Measurements from ENCODE around the gene MBD4. TPM values are rescaled to one million over a fixed set of nuclear protein-coding genes. Genes with fewer than 3 reads are reported as not detected.
"Not testable (repeated sequence)": the region's sequence is repeated elsewhere in the genome, so short reads cannot be mapped to it uniquely, and the experiment has no call there.

Gene MBD4
- total RNA-seq, 1 experiment from 2014 or later: 36.9 TPM

DNA sequence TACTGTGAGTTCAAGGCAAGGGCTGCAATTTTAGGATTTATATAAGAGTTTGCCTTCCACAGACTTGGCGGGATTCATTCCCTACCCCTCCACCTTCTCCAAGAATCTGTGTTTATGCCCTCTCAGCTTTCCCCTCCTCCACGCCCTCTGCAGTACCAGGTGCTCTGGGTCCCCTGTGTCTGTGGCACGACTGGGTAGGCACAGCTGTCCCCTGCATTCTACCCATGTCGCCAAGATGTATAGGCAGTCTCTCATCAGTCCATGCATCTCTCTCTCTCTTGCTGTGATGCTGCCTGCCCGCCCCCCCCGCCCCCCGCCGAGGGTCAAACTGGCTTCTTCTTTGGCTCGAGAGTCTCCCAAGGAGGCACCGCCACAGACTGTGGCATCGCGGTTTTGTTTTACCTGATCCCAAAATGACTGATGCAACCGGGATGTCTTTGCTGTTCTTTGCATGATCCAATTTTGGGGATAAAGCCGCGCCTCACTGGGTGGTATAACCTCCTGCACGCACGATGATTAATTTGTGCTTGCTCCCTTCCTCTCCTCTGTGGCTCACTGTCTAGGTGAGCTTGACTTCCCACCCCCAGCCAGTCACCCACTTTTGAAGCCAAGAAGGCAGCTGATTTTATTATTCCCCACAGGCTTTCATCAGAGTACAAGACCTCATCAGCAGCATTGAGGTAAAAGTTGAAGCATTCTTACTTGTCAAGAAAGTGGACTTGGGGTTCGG lies 55.0 kb downstream of the MBD4 start:
- POLR2A ChIA-PET: no interaction called here
- ATAC-seq (no peak), DNase-seq (ENCODE audit: low spot score) (no peak)
- Mint-ChIP-seq H3K4me1 (peaks cover 15% of the 10 kb centered on the region), H3K9me3 (peaks cover 5% of the 10 kb centered on the region), H3K36me3 (peaks cover 34% of the 10 kb centered on the region), H3K27me3 (ENCODE audit: low read depth) (no peaks in the 10 kb centered on the region; the same call in 1 of the 2 replicates), H3K4me3 (no peak overlapping the region), H3K27ac (peak overlapping the region; percentile 38; the same call in 1 of the 2 replicates)
- TF ChIP-seq, protein P1, sequence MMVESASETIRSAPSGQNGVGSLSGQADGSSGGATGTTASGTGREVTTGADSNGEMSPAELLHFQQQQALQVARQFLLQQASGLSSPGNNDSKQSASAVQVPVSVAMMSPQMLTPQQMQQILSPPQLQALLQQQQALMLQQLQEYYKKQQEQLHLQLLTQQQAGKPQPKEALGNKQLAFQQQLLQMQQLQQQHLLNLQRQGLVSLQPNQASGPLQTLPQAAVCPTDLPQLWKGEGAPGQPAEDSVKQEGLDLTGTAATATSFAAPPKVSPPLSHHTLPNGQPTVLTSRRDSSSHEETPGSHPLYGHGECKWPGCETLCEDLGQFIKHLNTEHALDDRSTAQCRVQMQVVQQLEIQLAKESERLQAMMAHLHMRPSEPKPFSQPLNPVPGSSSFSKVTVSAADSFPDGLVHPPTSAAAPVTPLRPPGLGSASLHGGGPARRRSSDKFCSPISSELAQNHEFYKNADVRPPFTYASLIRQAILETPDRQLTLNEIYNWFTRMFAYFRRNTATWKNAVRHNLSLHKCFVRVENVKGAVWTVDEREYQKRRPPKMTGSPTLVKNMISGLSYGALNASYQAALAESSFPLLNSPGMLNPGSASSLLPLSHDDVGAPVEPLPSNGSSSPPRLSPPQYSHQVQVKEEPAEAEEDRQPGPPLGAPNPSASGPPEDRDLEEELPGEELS (CRISPR knock-in tag; IDR thresholded peaks at IDR 0.05): no peak
- TF ChIP-seq IRF2 (CRISPR knock-in tag; IDR thresholded peaks at IDR 0.05; ENCODE audit: borderline replicate concordance, low read depth): no peak
- TF ChIP-seq, protein P2, sequence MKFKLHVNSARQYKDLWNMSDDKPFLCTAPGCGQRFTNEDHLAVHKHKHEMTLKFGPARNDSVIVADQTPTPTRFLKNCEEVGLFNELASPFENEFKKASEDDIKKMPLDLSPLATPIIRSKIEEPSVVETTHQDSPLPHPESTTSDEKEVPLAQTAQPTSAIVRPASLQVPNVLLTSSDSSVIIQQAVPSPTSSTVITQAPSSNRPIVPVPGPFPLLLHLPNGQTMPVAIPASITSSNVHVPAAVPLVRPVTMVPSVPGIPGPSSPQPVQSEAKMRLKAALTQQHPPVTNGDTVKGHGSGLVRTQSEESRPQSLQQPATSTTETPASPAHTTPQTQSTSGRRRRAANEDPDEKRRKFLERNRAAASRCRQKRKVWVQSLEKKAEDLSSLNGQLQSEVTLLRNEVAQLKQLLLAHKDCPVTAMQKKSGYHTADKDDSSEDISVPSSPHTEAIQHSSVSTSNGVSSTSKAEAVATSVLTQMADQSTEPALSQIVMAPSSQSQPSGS (CRISPR knock-in tag; IDR thresholded peaks at IDR 0.05; ENCODE audit: borderline replicate concordance, low read depth): no peak
- TF ChIP-seq, protein P3, sequence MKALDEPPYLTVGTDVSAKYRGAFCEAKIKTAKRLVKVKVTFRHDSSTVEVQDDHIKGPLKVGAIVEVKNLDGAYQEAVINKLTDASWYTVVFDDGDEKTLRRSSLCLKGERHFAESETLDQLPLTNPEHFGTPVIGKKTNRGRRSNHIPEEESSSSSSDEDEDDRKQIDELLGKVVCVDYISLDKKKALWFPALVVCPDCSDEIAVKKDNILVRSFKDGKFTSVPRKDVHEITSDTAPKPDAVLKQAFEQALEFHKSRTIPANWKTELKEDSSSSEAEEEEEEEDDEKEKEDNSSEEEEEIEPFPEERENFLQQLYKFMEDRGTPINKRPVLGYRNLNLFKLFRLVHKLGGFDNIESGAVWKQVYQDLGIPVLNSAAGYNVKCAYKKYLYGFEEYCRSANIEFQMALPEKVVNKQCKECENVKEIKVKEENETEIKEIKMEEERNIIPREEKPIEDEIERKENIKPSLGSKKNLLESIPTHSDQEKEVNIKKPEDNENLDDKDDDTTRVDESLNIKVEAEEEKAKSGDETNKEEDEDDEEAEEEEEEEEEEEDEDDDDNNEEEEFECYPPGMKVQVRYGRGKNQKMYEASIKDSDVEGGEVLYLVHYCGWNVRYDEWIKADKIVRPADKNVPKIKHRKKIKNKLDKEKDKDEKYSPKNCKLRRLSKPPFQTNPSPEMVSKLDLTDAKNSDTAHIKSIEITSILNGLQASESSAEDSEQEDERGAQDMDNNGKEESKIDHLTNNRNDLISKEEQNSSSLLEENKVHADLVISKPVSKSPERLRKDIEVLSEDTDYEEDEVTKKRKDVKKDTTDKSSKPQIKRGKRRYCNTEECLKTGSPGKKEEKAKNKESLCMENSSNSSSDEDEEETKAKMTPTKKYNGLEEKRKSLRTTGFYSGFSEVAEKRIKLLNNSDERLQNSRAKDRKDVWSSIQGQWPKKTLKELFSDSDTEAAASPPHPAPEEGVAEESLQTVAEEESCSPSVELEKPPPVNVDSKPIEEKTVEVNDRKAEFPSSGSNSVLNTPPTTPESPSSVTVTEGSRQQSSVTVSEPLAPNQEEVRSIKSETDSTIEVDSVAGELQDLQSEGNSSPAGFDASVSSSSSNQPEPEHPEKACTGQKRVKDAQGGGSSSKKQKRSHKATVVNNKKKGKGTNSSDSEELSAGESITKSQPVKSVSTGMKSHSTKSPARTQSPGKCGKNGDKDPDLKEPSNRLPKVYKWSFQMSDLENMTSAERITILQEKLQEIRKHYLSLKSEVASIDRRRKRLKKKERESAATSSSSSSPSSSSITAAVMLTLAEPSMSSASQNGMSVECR (CRISPR knock-in tag; IDR thresholded peaks at IDR 0.05; ENCODE audit: borderline replicate concordance): no peak
- no peak for TF ChIP-seq ZNF121 (CRISPR knock-in tag; IDR thresholded peaks at IDR 0.05)
- no peak for TF ChIP-seq ZNF671 (CRISPR knock-in tag; IDR thresholded peaks at IDR 0.05)
- TF ChIP-seq, protein P4, sequence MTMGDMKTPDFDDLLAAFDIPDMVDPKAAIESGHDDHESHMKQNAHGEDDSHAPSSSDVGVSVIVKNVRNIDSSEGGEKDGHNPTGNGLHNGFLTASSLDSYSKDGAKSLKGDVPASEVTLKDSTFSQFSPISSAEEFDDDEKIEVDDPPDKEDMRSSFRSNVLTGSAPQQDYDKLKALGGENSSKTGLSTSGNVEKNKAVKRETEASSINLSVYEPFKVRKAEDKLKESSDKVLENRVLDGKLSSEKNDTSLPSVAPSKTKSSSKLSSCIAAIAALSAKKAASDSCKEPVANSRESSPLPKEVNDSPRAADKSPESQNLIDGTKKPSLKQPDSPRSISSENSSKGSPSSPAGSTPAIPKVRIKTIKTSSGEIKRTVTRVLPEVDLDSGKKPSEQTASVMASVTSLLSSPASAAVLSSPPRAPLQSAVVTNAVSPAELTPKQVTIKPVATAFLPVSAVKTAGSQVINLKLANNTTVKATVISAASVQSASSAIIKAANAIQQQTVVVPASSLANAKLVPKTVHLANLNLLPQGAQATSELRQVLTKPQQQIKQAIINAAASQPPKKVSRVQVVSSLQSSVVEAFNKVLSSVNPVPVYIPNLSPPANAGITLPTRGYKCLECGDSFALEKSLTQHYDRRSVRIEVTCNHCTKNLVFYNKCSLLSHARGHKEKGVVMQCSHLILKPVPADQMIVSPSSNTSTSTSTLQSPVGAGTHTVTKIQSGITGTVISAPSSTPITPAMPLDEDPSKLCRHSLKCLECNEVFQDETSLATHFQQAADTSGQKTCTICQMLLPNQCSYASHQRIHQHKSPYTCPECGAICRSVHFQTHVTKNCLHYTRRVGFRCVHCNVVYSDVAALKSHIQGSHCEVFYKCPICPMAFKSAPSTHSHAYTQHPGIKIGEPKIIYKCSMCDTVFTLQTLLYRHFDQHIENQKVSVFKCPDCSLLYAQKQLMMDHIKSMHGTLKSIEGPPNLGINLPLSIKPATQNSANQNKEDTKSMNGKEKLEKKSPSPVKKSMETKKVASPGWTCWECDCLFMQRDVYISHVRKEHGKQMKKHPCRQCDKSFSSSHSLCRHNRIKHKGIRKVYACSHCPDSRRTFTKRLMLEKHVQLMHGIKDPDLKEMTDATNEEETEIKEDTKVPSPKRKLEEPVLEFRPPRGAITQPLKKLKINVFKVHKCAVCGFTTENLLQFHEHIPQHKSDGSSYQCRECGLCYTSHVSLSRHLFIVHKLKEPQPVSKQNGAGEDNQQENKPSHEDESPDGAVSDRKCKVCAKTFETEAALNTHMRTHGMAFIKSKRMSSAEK (CRISPR knock-in tag; IDR thresholded peaks at IDR 0.05; ENCODE audit: borderline replicate concordance): no peak
- TF ChIP-seq SMAD4 (CRISPR knock-in tag; IDR thresholded peaks at IDR 0.05): no peak
- TF ChIP-seq ZNF263 (CRISPR knock-in tag; IDR thresholded peaks at IDR 0.05; ENCODE audit: low read depth): no peak
- no peak for TF ChIP-seq HMGA2 (CRISPR knock-in tag; IDR thresholded peaks at IDR 0.05)
- TF ChIP-seq PRRX2 (CRISPR knock-in tag; IDR thresholded peaks at IDR 0.05): no peak
- TF ChIP-seq ELF4 (CRISPR knock-in tag; IDR thresholded peaks at IDR 0.05; ENCODE audit: low read depth): no peak
- TF ChIP-seq FOXP1 (CRISPR knock-in tag; IDR thresholded peaks at IDR 0.05; ENCODE audit: borderline replicate concordance): no peak
- no peak for TF ChIP-seq ZNF396 (CRISPR knock-in tag; IDR thresholded peaks at IDR 0.05; ENCODE audit: borderline replicate concordance)
- TF ChIP-seq, protein P5, sequence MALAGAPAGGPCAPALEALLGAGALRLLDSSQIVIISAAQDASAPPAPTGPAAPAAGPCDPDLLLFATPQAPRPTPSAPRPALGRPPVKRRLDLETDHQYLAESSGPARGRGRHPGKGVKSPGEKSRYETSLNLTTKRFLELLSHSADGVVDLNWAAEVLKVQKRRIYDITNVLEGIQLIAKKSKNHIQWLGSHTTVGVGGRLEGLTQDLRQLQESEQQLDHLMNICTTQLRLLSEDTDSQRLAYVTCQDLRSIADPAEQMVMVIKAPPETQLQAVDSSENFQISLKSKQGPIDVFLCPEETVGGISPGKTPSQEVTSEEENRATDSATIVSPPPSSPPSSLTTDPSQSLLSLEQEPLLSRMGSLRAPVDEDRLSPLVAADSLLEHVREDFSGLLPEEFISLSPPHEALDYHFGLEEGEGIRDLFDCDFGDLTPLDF (CRISPR knock-in tag; IDR thresholded peaks at IDR 0.05): no peak
- no peak for TF ChIP-seq GRHL2 (CRISPR knock-in tag; IDR thresholded peaks at IDR 0.05; ENCODE audit: insufficient replicate concordance, severe bottlenecking)
- no peak for TF ChIP-seq GTF2I (CRISPR knock-in tag; conservative IDR thresholded peaks at IDR 0.05)
- no peak for TF ChIP-seq CREM (CRISPR knock-in tag; IDR thresholded peaks at IDR 0.05)
- no peak for TF ChIP-seq ZNF416 (CRISPR knock-in tag; IDR thresholded peaks at IDR 0.05)
- CTCF ChIA-PET: interaction anchor here (0.8 to 1.8 kb wide), 3 partner anchors 20 to 58 kb away, joined by 3 to 6 read pairs (median 3); no protein-coding TSS in a partner anchor

DNA sequence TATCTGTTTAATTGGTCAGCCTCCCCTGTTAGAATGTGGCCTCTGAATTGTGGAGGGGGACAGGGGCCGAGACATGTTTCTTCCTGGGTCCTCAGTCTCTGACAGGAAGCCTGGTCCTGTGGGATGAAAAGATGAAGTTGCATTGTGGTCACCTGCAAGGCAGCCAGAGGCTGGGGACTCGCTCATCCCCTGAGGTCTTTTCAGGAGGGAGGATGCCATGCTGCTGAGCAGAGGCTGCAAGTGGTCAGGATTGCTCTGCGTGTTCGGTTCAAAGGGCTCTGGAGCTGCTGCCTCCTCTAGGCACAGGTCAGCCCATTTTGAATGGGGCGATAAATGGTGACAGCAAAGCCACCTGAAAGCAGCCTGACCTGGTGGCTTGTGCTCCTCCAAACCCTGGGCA lies 55.6 kb downstream of the MBD4 start:
- H3K27ac Mint-ChIP-seq; H3K4me3 Mint-ChIP-seq; H3K27me3 Mint-ChIP-seq (ENCODE audit: low read depth); ATAC-seq; POLR2A ChIA-PET; DNase-seq (ENCODE audit: low spot score): not testable (repeated sequence)
- H3K9me3 Mint-ChIP-seq: peaks cover 11% of the 10 kb centered on the region
- peaks cover 13% of the 10 kb centered on the region for H3K4me1 Mint-ChIP-seq
- CTCF ChIA-PET: interaction anchor here (0.8 to 2.1 kb wide), 10 partner anchors 11 to 558 kb away, joined by 3 to 31 read pairs (median 8); no protein-coding TSS in a partner anchor
- H3K36me3 Mint-ChIP-seq: peaks cover 28% of the 10 kb centered on the region
